ENCODE results near the gene PLD5.
"Not testable (repeated sequence)": the region's sequence is repeated elsewhere in the genome, so short reads cannot be mapped to it uniquely, and the experiment has no call there.

The PLD5 gene

DNA sequence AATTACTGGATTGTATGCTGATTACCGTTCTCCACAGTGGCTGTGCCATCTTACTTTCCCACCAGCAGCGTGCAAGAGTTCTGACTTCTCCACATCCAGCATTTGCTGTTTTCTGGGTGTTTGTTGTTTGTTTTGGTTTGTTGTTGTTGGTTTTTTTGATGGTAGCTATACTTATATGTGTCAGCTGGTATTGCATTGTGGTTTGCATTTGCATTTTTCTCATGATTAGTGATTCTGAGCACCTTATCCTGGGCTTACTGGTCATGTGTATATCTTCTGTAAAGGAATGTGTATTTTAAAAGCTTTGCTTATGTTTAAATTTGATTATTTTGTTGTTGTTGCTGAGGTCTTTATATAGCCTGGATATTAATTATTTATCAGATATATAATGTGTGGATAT is 458.7 kb downstream of the PLD5 start:
- Mint-ChIP-seq H3K4me3 (no peak overlapping the region), H3K9me3 (no peaks in the 10 kb centered on the region), H3K36me3 (ENCODE audit: low read depth) (no peaks in the 10 kb centered on the region), H3K4me1 (ENCODE audit: low read depth) (no peaks in the 10 kb centered on the region), H3K27ac (no peak overlapping the region), H3K27me3 (ENCODE audit: low read depth) (no peaks in the 10 kb centered on the region)
- DNase-seq (ENCODE audit: low spot score): no peak

DNA sequence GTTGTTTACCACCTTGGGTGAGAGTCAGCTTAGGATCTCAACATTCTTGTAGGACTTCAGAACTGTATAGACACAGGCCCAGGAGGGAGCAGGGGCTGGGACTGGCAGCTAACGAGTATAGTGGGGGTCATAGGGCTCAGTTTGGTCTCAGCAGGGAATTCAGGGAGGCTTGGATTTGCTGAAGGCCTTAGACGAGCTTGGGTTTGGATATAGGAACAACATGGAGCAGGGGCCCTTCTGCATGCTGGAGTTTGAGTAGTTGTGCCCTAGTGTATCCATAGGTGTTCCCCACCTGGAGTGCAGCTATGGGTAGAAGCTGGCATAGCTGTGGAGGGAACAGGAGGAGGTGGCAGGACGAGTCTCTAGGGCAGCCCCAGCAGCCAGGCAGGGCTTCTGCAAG is 462.2 kb downstream of the PLD5 start:
- Mint-ChIP-seq H3K27me3 (ENCODE audit: low read depth) (no peaks in the 10 kb centered on the region), H3K4me1 (ENCODE audit: low read depth) (no peaks in the 10 kb centered on the region), H3K27ac (no peak overlapping the region), H3K9me3 (no peaks in the 10 kb centered on the region), H3K4me3 (no peak overlapping the region), H3K36me3 (ENCODE audit: low read depth) (no peaks in the 10 kb centered on the region)
- DNase-seq (ENCODE audit: low spot score): no peak

DNA sequence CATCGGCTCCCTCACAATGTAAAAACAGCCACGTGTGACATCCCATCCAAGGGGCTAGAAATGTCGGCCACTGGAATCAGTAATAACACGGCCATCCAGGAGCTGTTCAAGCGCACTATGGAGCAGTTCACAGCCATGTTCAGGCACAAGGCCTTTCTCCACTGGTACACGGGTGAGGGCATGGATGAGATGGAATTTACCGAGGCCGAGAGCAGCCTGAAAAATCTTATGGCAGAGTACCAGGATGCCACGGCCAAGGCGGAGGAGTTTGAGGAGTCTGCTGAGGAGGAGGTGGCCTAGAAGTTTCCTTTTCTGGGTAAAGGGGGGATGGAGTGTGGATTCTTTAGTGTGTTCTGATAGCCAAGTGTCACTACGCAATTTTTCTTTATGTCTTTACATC is 464.5 kb downstream of the PLD5 start:
- Mint-ChIP-seq H3K36me3 (ENCODE audit: low read depth) (no peaks in the 10 kb centered on the region), H3K4me3 (no peak overlapping the region), H3K27ac (no peak overlapping the region), H3K4me1 (ENCODE audit: low read depth) (no peaks in the 10 kb centered on the region), H3K27me3 (ENCODE audit: low read depth) (no peaks in the 10 kb centered on the region), H3K9me3 (no peaks in the 10 kb centered on the region)
- no peak for DNase-seq (ENCODE audit: low spot score)

DNA sequence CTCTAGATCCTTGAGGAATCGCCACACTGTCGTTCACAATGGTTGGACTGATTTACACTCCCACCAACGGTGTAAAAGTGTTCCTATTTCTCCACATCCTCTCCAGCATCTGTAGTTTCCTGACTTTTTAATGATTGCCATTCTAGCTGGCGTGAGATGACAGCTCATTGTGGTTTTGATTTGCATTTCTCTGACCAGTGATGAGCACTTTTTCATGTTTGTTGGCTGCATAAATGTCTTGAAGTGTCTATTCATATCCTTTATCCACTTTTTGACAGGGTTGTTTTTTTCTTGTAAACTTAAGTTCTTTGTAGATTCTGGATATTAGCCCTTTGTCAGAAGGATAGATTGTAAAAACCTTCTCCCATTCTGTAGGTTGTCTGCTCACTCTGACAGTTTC is 465.9 kb downstream of the PLD5 start:
- DNase-seq (ENCODE audit: low spot score); H3K4me1 Mint-ChIP-seq (ENCODE audit: low read depth); H3K27me3 Mint-ChIP-seq (ENCODE audit: low read depth); H3K9me3 Mint-ChIP-seq; H3K4me3 Mint-ChIP-seq; H3K36me3 Mint-ChIP-seq (ENCODE audit: low read depth); H3K27ac Mint-ChIP-seq: not testable (repeated sequence)

DNA sequence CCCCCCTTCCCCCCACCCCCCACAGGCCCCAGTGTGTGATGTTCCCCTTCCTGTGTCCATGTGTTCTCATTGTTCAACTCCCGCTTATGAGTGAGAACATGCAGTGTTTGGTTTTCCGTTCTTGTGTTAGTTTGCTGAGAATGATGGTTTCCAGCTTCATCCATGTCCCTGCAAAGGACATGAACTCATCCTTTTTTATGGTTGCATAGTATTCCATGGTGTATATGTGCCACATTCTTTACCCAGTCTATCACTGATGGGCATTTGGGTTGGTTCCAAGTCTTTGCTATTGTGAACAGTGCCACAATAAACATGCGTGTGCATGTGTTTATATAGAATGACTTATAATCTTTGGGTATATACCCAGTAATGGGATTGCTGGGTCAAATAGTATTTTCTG is 466.3 kb downstream of the PLD5 start:
- H3K4me1 Mint-ChIP-seq (ENCODE audit: low read depth); H3K27ac Mint-ChIP-seq; H3K36me3 Mint-ChIP-seq (ENCODE audit: low read depth); H3K27me3 Mint-ChIP-seq (ENCODE audit: low read depth); DNase-seq (ENCODE audit: low spot score); H3K9me3 Mint-ChIP-seq; H3K4me3 Mint-ChIP-seq: not testable (repeated sequence)

DNA sequence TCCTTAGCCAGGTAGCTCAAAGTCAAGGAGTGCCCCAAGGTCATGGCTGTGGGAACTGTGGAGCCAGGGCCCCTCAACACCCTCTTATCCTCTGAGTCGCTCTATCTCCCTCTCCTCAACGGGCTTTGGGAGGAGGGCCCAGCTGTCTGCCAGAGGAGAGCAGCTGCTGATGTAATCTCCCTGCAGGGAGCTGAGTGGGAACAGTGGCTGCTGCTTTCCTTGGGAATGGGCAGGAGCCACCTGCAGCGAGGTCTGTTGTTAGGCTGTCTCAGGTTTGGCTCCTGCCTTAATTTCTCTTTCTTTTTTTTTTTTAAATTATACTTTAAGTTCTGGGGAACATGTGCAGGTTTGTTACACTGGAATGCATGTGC is 466.8 kb downstream of the PLD5 start:
- H3K36me3 Mint-ChIP-seq (ENCODE audit: low read depth): no peaks in the 10 kb centered on the region
- no peaks in the 10 kb centered on the region for H3K27me3 Mint-ChIP-seq (ENCODE audit: low read depth)
- no peaks in the 10 kb centered on the region for H3K4me1 Mint-ChIP-seq (ENCODE audit: low read depth)
- no peaks in the 10 kb centered on the region for H3K9me3 Mint-ChIP-seq
- no peak overlapping the region for H3K4me3 Mint-ChIP-seq
- no peak for DNase-seq (ENCODE audit: low spot score)
- H3K27ac Mint-ChIP-seq: no peak overlapping the region

DNA sequence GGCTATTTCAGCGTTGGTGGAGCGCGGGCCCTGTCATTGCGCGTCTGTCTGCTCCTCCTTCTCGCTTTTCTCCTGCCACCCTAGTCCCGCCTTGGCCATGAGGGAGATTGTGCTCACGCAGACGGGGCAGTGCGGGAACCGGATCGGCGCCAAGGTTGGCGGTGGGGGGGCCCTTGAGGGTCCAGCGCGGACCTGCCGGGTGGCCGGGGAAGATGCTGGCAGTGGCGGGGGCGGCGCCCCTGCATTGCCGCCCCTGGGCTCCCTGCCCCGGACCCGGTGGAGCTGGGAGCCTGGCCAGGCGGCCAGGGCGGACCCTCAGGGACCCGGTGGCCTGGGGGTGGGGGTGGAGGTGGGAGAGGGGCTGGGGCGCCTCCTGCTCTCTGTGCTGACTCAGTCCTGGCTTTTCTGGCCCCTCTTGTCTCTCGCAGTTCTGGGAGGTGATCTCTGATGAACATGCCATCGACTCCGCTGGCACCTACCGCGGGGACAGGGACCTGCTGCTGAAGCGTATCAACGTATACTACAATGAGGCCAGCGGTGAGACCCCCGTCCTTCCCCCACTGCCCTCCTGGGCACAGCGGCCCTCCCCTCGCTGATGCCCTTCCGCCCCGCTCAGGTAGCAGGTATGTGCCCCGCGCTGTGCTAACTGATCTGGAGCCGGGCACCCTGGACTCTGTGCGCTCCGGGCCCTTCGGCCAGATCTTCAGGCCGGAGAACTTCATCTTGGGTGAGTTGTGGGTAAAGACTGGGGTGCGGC is 467.3 kb downstream of the PLD5 start:
- Mint-ChIP-seq H3K36me3 (ENCODE audit: low read depth) (no peaks in the 10 kb centered on the region), H3K4me3 (no peak overlapping the region), H3K4me1 (ENCODE audit: low read depth) (no peaks in the 10 kb centered on the region), H3K27ac (no peak overlapping the region), H3K27me3 (ENCODE audit: low read depth) (no peaks in the 10 kb centered on the region), H3K9me3 (no peaks in the 10 kb centered on the region)
- DNase-seq (ENCODE audit: low spot score): no peak

DNA sequence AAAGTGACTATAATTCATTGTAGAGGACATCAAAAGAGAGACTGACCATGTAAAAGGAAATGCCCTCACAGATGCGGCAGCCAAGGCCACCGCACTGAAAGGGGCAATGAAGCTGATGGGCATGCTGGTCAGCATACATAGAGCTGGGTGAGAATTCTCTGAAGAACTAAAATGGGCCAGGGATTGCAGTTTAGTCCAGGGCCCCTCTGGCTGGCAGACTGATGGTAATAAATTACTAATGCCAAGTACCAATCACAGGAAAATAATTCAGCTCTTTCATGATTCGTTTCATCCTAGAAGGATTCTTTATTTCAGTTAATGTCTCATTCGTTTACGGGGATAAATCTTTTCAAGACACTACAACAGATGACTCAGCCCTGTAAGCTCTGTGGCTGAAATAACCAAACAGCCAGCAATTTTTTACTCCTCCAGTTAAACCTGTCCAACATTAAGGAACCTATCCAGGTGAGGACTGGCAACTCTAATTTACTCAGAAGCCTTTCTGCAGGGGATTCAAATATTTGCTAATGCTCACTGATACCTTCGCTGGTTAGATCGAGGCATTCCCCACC is 468.7 kb downstream of the PLD5 start:
- no peak for DNase-seq (ENCODE audit: low spot score)
- no peaks in the 10 kb centered on the region for H3K36me3 Mint-ChIP-seq (ENCODE audit: low read depth)
- H3K27ac Mint-ChIP-seq: no peak overlapping the region
- no peaks in the 10 kb centered on the region for H3K4me1 Mint-ChIP-seq (ENCODE audit: low read depth)
- no peaks in the 10 kb centered on the region for H3K27me3 Mint-ChIP-seq (ENCODE audit: low read depth)
- H3K4me3 Mint-ChIP-seq: no peak overlapping the region
- no peaks in the 10 kb centered on the region for H3K9me3 Mint-ChIP-seq

DNA sequence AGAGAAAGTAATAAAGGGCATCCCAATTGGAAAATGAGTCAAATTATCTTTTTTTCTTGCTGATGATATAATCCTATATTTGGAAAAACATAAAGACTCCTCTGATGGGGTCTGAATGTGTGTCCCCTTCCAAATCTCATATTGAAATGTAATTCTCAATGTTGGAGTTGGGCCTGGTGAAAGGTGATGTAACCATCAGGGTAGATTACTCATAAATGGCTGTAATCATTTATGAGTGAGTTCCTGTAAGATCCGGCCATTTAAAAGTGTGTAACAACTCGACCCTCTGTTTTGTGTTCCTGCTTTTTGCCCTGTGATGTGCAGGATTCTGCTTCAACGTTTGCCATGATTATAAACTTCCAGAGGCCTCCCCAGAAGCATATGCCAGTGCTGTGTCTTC is 481.3 kb downstream of the PLD5 start:
- H3K27ac Mint-ChIP-seq: no peak overlapping the region

DNA sequence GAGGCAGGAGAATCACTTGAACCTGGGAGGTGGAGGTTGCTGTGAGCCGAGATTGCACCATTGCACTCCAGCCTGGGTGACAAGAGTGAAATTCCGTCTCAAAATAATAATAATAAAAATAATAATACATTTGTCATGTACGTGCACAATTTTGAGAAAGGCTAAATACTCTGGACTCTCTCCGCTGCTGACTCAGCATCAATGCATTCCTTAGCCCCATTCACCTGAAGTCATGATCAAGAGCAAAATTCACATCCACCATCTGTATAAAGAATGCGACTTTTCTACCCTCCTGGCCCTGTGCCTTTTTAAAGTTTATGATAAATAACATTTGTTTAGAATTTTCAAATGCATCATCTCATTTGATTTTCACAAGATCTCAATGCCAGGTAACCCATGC is 490.1 kb downstream of the PLD5 start:
- no peak overlapping the region for H3K27ac Mint-ChIP-seq
- no peaks in the 10 kb centered on the region for H3K36me3 Mint-ChIP-seq (ENCODE audit: low read depth)
- H3K4me3 Mint-ChIP-seq: no peak overlapping the region
- no peaks in the 10 kb centered on the region for H3K27me3 Mint-ChIP-seq (ENCODE audit: low read depth)
- H3K4me1 Mint-ChIP-seq (ENCODE audit: low read depth): no peaks in the 10 kb centered on the region
- H3K9me3 Mint-ChIP-seq: no peaks in the 10 kb centered on the region
- DNase-seq (ENCODE audit: low spot score): no peak

More for the DNA sequence above, 481.3 kb downstream of the PLD5 start:
- Mint-ChIP-seq H3K4me3 (no peak overlapping the region), H3K36me3 (ENCODE audit: low read depth) (no peaks in the 10 kb centered on the region), H3K4me1 (ENCODE audit: low read depth) (no peaks in the 10 kb centered on the region), H3K27me3 (ENCODE audit: low read depth) (no peaks in the 10 kb centered on the region), H3K9me3 (no peaks in the 10 kb centered on the region)
- DNase-seq (ENCODE audit: low spot score): no peak

DNA sequence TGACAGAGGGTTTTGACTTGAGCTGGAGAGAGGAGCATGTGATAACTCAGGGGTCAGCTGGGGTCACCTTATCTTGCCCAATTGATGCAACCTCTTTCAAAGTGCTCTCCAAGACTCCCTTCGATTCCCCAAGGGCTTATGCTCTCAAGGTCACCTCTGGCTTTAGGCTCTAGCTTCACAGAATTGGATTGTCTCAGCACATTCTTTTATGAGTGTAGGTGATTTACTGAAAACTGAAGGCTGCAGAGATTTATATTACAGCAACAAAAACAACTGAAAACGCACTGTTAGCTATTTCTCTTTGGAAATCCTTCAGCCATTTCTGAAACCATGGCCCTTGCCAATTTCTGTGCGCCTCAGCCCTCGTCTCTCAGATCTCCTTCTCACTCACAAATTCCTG is 491.1 kb downstream of the PLD5 start:
- DNase-seq (ENCODE audit: low spot score): no peak
- H3K27ac Mint-ChIP-seq: no peak overlapping the region
- H3K4me1 Mint-ChIP-seq (ENCODE audit: low read depth): no peaks in the 10 kb centered on the region
- no peaks in the 10 kb centered on the region for H3K9me3 Mint-ChIP-seq
- no peaks in the 10 kb centered on the region for H3K36me3 Mint-ChIP-seq (ENCODE audit: low read depth)
- no peak overlapping the region for H3K4me3 Mint-ChIP-seq
- H3K27me3 Mint-ChIP-seq (ENCODE audit: low read depth): no peaks in the 10 kb centered on the region

Measured in T-helper 2 cell treated with Interferon-gamma antibody and Interleukin-4, amounts not matched to agents 5 μg/mL and 100 μg/mL, for 36 hours (primary cell).